GM12875 (cell line): Measurements from ENCODE around the gene PKD1L1.

Experiments used
- H3K4me3 ChIP-seq: one replicate; pipeline ENCODE4 v1.5.1; 2011; ENCODE audit warnings: low read depth, low read length, control low read depth
- CTCF ChIP-seq: IDR thresholded peaks from 2 replicates; pipeline ENCODE4 v1.5.1; 2011; ENCODE audit warnings: low read depth, mild to moderate bottlenecking, control low read depth, inconsistent platforms, low read length, moderate library complexity, borderline replicate concordance; ENCODE audit not compliant: insufficient read depth

PKD1L1 gene

GRCh38 chr7:47814905-47815613 is 133.2 kb downstream of the PKD1L1 start:
- no peak for TF ChIP-seq CTCF
- no peak overlapping the region for H3K4me3 ChIP-seq

GRCh38 chr7:47813620-47814260 is 134.5 kb downstream of the PKD1L1 start:
- TF ChIP-seq CTCF: no peak
- no peak overlapping the region for H3K4me3 ChIP-seq

- no peak for TF ChIP-seq CTCF
- H3K4me3 ChIP-seq: no peak overlapping the region
These were observed 135.7 kb downstream of the PKD1L1 start for GRCh38 chr7:47812429-47813136.

GRCh38 chr7:47811632-47812380 is 136.5 kb downstream of the PKD1L1 start:
- H3K4me3 ChIP-seq: no peak overlapping the region
- no peak for TF ChIP-seq CTCF

- no peak for TF ChIP-seq CTCF
These were observed 138.9 kb downstream of the PKD1L1 start for GRCh38 chr7:47809387-47809786.

GRCh38 chr7:47808321-47808720 is 139.9 kb downstream of the PKD1L1 start:
- TF ChIP-seq CTCF: no peak
- H3K4me3 ChIP-seq: no peak overlapping the region

More at GRCh38 chr7:47809387-47809786, 138.9 kb downstream of the PKD1L1 start:
- H3K4me3 ChIP-seq: no peak overlapping the region
